ENCODE measurements around the gene BMPR1B.

DNA sequence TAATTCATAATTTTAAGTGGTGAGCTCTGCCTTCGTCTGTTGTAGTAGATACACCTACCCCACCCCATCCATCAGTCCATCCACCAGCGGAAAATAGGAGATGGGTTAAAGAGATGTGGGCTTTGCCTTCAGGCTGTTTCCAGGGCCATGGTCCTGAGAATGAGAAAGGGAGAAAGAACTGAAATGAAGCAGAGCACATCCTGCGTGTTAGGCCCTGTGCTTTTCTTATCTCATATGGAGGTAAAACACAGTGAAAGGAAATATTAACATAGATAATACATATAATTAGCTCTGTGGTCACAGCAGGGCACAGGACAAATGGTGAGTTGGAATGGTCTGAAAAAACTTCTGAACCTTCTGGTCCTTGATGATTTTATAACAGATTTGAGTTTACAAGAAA is 393.5 kb downstream of the BMPR1B start:
- no peak for TF ChIP-seq EZH2 (IDR thresholded peaks at IDR 0.05; ENCODE audit: borderline replicate concordance, insufficient read depth, low read depth, low read length, poor library complexity, severe bottlenecking)
- TF ChIP-seq, protein P1, sequence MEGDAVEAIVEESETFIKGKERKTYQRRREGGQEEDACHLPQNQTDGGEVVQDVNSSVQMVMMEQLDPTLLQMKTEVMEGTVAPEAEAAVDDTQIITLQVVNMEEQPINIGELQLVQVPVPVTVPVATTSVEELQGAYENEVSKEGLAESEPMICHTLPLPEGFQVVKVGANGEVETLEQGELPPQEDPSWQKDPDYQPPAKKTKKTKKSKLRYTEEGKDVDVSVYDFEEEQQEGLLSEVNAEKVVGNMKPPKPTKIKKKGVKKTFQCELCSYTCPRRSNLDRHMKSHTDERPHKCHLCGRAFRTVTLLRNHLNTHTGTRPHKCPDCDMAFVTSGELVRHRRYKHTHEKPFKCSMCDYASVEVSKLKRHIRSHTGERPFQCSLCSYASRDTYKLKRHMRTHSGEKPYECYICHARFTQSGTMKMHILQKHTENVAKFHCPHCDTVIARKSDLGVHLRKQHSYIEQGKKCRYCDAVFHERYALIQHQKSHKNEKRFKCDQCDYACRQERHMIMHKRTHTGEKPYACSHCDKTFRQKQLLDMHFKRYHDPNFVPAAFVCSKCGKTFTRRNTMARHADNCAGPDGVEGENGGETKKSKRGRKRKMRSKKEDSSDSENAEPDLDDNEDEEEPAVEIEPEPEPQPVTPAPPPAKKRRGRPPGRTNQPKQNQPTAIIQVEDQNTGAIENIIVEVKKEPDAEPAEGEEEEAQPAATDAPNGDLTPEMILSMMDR (IDR thresholded peaks at IDR 0.05): no peak
